ENCODE measurements around the gene PTMA. TPM values are rescaled to one million over a fixed set of nuclear protein-coding genes. Genes with fewer than 3 reads are reported as not detected.

PTMA gene
- total RNA-seq, 2 experiments from 2014 or later: 2,106 to 2,969 TPM

DNA sequence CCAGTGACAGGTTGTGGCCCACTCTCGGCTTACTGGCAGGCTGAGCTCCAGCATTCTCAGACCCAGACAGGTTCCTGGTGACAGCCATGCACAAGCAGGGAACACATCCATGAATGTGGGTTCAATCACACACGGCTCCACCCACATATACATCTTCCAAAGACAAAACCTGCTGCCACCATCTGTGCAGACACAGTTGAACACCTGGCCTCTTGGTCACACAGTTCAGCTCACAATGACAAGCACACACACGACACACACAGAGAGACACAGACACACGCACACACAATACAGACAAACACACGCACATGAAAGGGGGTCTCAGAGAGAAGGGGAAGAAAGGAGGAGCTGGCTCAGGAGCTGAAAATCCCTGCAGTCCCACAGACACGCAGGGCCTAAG, 32.1 kb upstream of the PTMA start:
- POLR2A ChIA-PET: interaction anchor here (0.6 to 4.6 kb wide), 4 partner anchors 38 to 211 kb away, joined by 3 to 42 read pairs (median 4); no protein-coding TSS in a partner anchor
- ATAC-seq (no peak), DNase-seq (no peak)
- CTCF ChIA-PET: interaction anchor here (0.6 to 8.0 kb wide), 12 partner anchors 11 to 161 kb away, joined by 3 to 260 read pairs (median 16); partner anchors contain the start of gene PTMA
- H3K27me3 Mint-ChIP-seq: peaks cover 3% of the 10 kb centered on the region
- intact Hi-C loops (cut with DNase I, micrococcal nuclease): loop anchor here in 1 of 2 experiments (2.0 kb wide), 1 partner anchor 105 kb away; the partner anchor contains the start of gene PDE6D
- H3K4me1 Mint-ChIP-seq: peaks cover 10% of the 10 kb centered on the region
- H3K36me3 Mint-ChIP-seq (ENCODE audit: low read depth): no peaks in the 10 kb centered on the region
- H3K9me3 Mint-ChIP-seq (ENCODE audit: low read depth): no peaks in the 10 kb centered on the region
- H3K4me3 Mint-ChIP-seq: no peak overlapping the region
- H3K27ac Mint-ChIP-seq: no peak overlapping the region

- H3K9me3 Mint-ChIP-seq (ENCODE audit: low read depth): no peaks in the 10 kb centered on the region
- H3K27ac Mint-ChIP-seq: no peak overlapping the region
Observed at GRCh38 chr2:231677632-231678104, 30.7 kb upstream of the PTMA start.

GRCh38 chr2:231679908-231680284, 28.4 kb upstream of the PTMA start:
- Mint-ChIP-seq H3K27me3 (peaks cover 14% of the 10 kb centered on the region), H3K9me3 (ENCODE audit: low read depth) (no peaks in the 10 kb centered on the region), H3K36me3 (ENCODE audit: low read depth) (no peaks in the 10 kb centered on the region), H3K4me1 (peaks cover 8% of the 10 kb centered on the region), H3K4me3 (no peak overlapping the region), H3K27ac (no peak overlapping the region)
- intact Hi-C loops (cut with DNase I, micrococcal nuclease): no loop called here
- ChIA-PET CTCF (interaction anchor here (1.6 kb wide), 1 partner anchor 34 kb away, joined by 14 read pairs; no protein-coding TSS in a partner anchor), POLR2A (no interaction called here)
- DNase-seq (no peak), ATAC-seq (no peak)

More at GRCh38 chr2:231677632-231678104, 30.7 kb upstream of the PTMA start:
- Mint-ChIP-seq H3K4me1 (peaks cover 10% of the 10 kb centered on the region), H3K4me3 (no peak overlapping the region), H3K36me3 (ENCODE audit: low read depth) (no peaks in the 10 kb centered on the region), H3K27me3 (peaks cover 14% of the 10 kb centered on the region)
- intact Hi-C loops (cut with DNase I, micrococcal nuclease): loop anchor here (1.0 to 2.0 kb wide), 3 partner anchors 38 to 114 kb away; partner anchors contain the start of gene PDE6D (in 1 of the 2)
- DNase-seq (peak; percentile 90), ATAC-seq (peak; percentile 75)
- POLR2A ChIA-PET: interaction anchor here (0.6 to 4.6 kb wide), 6 partner anchors 31 to 66 kb away, joined by 3 to 42 read pairs (median 6); no protein-coding TSS in a partner anchor
- CTCF ChIA-PET: interaction anchor here (0.5 to 8.0 kb wide), 45 partner anchors 9 to 1680 kb away, joined by 3 to 260 read pairs (median 4); partner anchors contain the start of genes PDE6D and PTMA

DNA sequence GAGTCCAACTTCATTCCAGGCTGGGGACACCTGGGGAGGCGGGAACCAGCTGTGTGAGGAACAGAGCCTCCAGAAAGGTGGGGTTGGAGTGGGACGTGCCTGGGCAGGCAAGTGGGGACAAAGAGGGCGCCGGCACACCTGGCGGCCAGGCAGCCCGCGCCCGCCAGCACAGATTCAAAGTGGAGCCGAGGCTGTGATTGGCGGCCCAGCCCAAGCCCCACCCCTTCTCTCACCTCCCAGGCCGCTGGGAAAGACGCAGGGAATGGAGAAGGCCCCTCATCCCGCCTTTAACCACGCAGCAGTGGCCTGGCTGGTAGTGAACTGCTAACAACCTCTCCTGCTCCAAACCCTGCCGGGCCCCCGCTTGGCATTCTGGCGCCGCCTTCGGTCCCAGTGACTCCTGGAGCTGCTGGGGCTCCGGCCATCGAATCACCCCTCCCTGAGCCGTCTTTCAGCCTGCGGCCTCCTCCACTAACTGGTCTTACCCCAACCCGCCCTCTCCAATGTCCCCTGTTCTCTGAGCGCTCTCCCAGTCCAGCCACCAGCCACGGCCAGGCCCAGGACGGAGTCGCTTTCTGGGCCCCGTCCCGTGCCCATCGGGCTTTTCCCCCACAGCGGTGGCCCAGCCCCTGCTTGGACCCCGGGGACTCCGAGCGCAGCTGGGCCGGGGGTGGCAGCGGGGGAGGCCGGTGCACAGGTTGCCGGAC, 27.9 kb upstream of the PTMA start:
- intact Hi-C loops (cut with DNase I, micrococcal nuclease): no loop called here
- peaks cover 14% of the 10 kb centered on the region for H3K27me3 Mint-ChIP-seq
- peaks cover 3% of the 10 kb centered on the region for H3K4me1 Mint-ChIP-seq
- DNase-seq: no peak
- POLR2A ChIA-PET: no interaction called here
- no peak for ATAC-seq
- CTCF ChIA-PET: interaction anchor here (1.6 kb wide), 1 partner anchor 34 kb away, joined by 14 read pairs; no protein-coding TSS in a partner anchor
- no peak overlapping the region for H3K27ac Mint-ChIP-seq
- no peak overlapping the region for H3K4me3 Mint-ChIP-seq
- no peaks in the 10 kb centered on the region for H3K9me3 Mint-ChIP-seq (ENCODE audit: low read depth)
- H3K36me3 Mint-ChIP-seq (ENCODE audit: low read depth): no peaks in the 10 kb centered on the region

GRCh38 chr2:231680992-231681852, 27.1 kb upstream of the PTMA start:
- Mint-ChIP-seq H3K9me3 (ENCODE audit: low read depth) (no peaks in the 10 kb centered on the region), H3K4me3 (peak overlapping the region; percentile 43), H3K27ac (no peak overlapping the region), H3K4me1 (peaks cover 3% of the 10 kb centered on the region), H3K36me3 (ENCODE audit: low read depth) (no peaks in the 10 kb centered on the region), H3K27me3 (peaks cover 14% of the 10 kb centered on the region)
- POLR2A ChIA-PET: no interaction called here
- CTCF ChIA-PET: interaction anchor here (0.7 to 0.8 kb wide), 2 partner anchors 33 to 35 kb away, joined by 3 to 5 read pairs; no protein-coding TSS in a partner anchor
- intact Hi-C loops (cut with DNase I, micrococcal nuclease): no loop called here
- ATAC-seq (no peak), DNase-seq (no peak)

- Mint-ChIP-seq H3K27me3 (peaks cover 14% of the 10 kb centered on the region), H3K4me3 (no peak overlapping the region), H3K27ac (no peak overlapping the region), H3K9me3 (ENCODE audit: low read depth) (no peaks in the 10 kb centered on the region), H3K4me1 (peaks cover 4% of the 10 kb centered on the region), H3K36me3 (ENCODE audit: low read depth) (no peaks in the 10 kb centered on the region)
- ChIA-PET CTCF (interaction anchor here (0.7 to 11.2 kb wide), 6 partner anchors 8 to 33 kb away, joined by 3 to 100 read pairs (median 4); no protein-coding TSS in a partner anchor), POLR2A (interaction anchor here (0.5 to 0.6 kb wide), 2 partner anchors 22 to 45 kb away, joined by 4 to 7 read pairs; no protein-coding TSS in a partner anchor)
- no peak for DNase-seq
- no peak for ATAC-seq
- intact Hi-C loops (cut with DNase I, micrococcal nuclease): no loop called here
Observed at GRCh38 chr2:231682603-231683291, 25.6 kb upstream of the PTMA start.

GRCh38 chr2:231683292-231684235, 24.8 kb upstream of the PTMA start:
- intact Hi-C loops (cut with DNase I, micrococcal nuclease): no loop called here
- H3K36me3 Mint-ChIP-seq (ENCODE audit: low read depth): no peaks in the 10 kb centered on the region
- ChIA-PET CTCF (interaction anchor here (0.7 to 11.2 kb wide), 5 partner anchors 8 to 32 kb away, joined by 3 to 100 read pairs (median 5); no protein-coding TSS in a partner anchor), POLR2A (interaction anchor here (0.5 to 1.3 kb wide), 5 partner anchors 22 to 72 kb away, joined by 3 to 7 read pairs (median 4); no protein-coding TSS in a partner anchor)
- H3K27ac Mint-ChIP-seq: no peak overlapping the region
- DNase-seq (no peak), ATAC-seq (no peak)
- H3K4me3 Mint-ChIP-seq: no peak overlapping the region
- peaks cover 2% of the 10 kb centered on the region for H3K4me1 Mint-ChIP-seq
- peaks cover 14% of the 10 kb centered on the region for H3K27me3 Mint-ChIP-seq
- no peaks in the 10 kb centered on the region for H3K9me3 Mint-ChIP-seq (ENCODE audit: low read depth)

GRCh38 chr2:231684314-231685223, 23.8 kb upstream of the PTMA start:
- ATAC-seq: no peak
- Mint-ChIP-seq H3K27ac (no peak overlapping the region), H3K27me3 (peaks cover 14% of the 10 kb centered on the region), H3K4me1 (peaks cover 2% of the 10 kb centered on the region), H3K9me3 (ENCODE audit: low read depth) (no peaks in the 10 kb centered on the region), H3K4me3 (no peak overlapping the region), H3K36me3 (ENCODE audit: low read depth) (no peaks in the 10 kb centered on the region)
- CTCF ChIA-PET: interaction anchor here (0.6 to 11.2 kb wide), 8 partner anchors 9 to 73 kb away, joined by 3 to 100 read pairs (median 4); no protein-coding TSS in a partner anchor
- POLR2A ChIA-PET: interaction anchor here (0.6 to 1.3 kb wide), 3 partner anchors 30 to 73 kb away, joined by 3 to 4 read pairs (median 4); no protein-coding TSS in a partner anchor
- intact Hi-C loops (cut with DNase I, micrococcal nuclease): no loop called here
- DNase-seq: peak; percentile 38

All from activated CD4-positive, alpha-beta T cell treated with anti-CD3 and anti-CD28 coated beads for 36 hours (primary cell).